HepG2 (cell line): ENCODE data around the gene PPP1R27. TPM values are rescaled to one million over a fixed set of nuclear protein-coding genes. Genes with fewer than 3 reads are reported as not detected.

Source experiments
- AGO1 ChIP-seq: fragments of 200-400 bp; formaldehyde crosslinking; IDR thresholded peaks from 2 replicates; pipeline ENCODE4 v1.6.1; 2017; ENCODE audit warnings: mild to moderate bottlenecking, low read depth, low read length, moderate library complexity; ENCODE audit not compliant: poor library complexity, severe bottlenecking
- FOXM1 ChIP-seq: sonication (generic); formaldehyde crosslinking; IDR thresholded peaks from 2 replicates; pipeline ENCODE4 v1.5.0; 2020; ENCODE audit warnings: missing genetic modification reagents
- HDAC1 ChIP-seq: sonication (generic); formaldehyde crosslinking; IDR thresholded peaks from 2 replicates; pipeline ENCODE4 v1.5.1; 2020; ENCODE audit warnings: mild to moderate bottlenecking, missing genetic modification reagents
- HES4 ChIP-seq: sonication (generic); formaldehyde crosslinking; IDR thresholded peaks from 2 replicates; pipeline ENCODE4 v1.9.0; 2021; ENCODE audit warnings: mild to moderate bottlenecking, missing genetic modification reagents, borderline replicate concordance
- HNRNPL ChIP-seq: fragments of 200-400 bp; formaldehyde crosslinking; IDR thresholded peaks from 2 replicates; pipeline ENCODE4 v1.6.1; 2017; ENCODE audit warnings: mild to moderate bottlenecking, low read depth, low read length
- ISL2 ChIP-seq: sonication (generic); formaldehyde crosslinking; IDR thresholded peaks from 2 replicates; pipeline ENCODE4 v1.5.0; 2020; ENCODE audit warnings: missing genetic modification reagents
- MED1 ChIP-seq: sonication (generic); formaldehyde crosslinking; IDR thresholded peaks from 2 replicates; pipeline ENCODE4 v1.4.0; 2020; ENCODE audit warnings: missing genetic modification reagents
- ZNF33A ChIP-seq: sonication (generic); formaldehyde crosslinking; IDR thresholded peaks from 2 replicates; pipeline ENCODE4 v1.5.1; 2020; ENCODE audit warnings: missing genetic modification reagents, mild to moderate bottlenecking, moderate library complexity, borderline replicate concordance
- ZNF547 ChIP-seq: sonication (generic); formaldehyde crosslinking; IDR thresholded peaks from 2 replicates; pipeline ENCODE4 v1.5.1; 2020; ENCODE audit warnings: mild to moderate bottlenecking, missing genetic modification reagents
- ZNF709 ChIP-seq: sonication (generic); formaldehyde crosslinking; IDR thresholded peaks from 2 replicates; pipeline ENCODE4 v1.5.0; 2020; ENCODE audit warnings: mild to moderate bottlenecking, missing genetic modification reagents
- polyA plus RNA-seq, 8 experiments: library from polyadenylated mRNA; depleted of rRNA in 3 of 8; stranded (reverse) in 7 of 8; unstranded in 1 of 8; fragments of >200 nt; fragmentation: Illumina TruSeq in 4 of 8; extraction: Trizol in 4 of 8; gene quantifications; 2 replicates each; pipeline versions ENCODE4 v1.2.1 to v1.2.3, GENCODE V29; 2011 to 2016; ENCODE audit warnings: low read depth in 4 of 8, missing spikeins in 1 of 8, mixed read lengths in 1 of 8; ENCODE audit not compliant: insufficient read depth in 1 of 8
- total RNA-seq, 5 experiments: library from RNA; depleted of rRNA; stranded (reverse); fragments of >200 nt; fragmentation: Illumina TruSeq; extraction: Trizol; gene quantifications; 2 replicates each; pipeline ENCODE4 v1.2.3, GENCODE V29; 2016; ENCODE audit warnings: low read depth in 1 of 5
- TF ChIP-seq, protein P1 (sequence below): sonication (generic); formaldehyde crosslinking; IDR thresholded peaks from 2 replicates; pipeline ENCODE4 v1.5.1; 2020; ENCODE audit warnings: mild to moderate bottlenecking, missing genetic modification reagents, moderate library complexity
- TF ChIP-seq, protein P2 (sequence below): fragments of 450-650 bp; IDR thresholded peaks from 2 replicates; pipeline ENCODE4 v1.6.1; 2016
- TF ChIP-seq, protein P3 (sequence below): sonication (generic); formaldehyde crosslinking; conservative IDR thresholded peaks from 2 replicates; pipeline ENCODE4 v1.4.0; 2020; ENCODE audit warnings: mild to moderate bottlenecking, missing genetic modification reagents, moderate library complexity
- TF ChIP-seq, protein P4 (sequence below): sonication (generic); formaldehyde crosslinking; IDR thresholded peaks from 2 replicates; pipeline ENCODE4 v1.4.0; 2020; ENCODE audit warnings: missing genetic modification reagents

PPP1R27 gene
- total and polyA plus RNA-seq, 2 of the 13 experiments (the other 11 are each of a cell fraction or from before 2014, with no cell fraction given): 0.17 to 1.00 TPM

DNA sequence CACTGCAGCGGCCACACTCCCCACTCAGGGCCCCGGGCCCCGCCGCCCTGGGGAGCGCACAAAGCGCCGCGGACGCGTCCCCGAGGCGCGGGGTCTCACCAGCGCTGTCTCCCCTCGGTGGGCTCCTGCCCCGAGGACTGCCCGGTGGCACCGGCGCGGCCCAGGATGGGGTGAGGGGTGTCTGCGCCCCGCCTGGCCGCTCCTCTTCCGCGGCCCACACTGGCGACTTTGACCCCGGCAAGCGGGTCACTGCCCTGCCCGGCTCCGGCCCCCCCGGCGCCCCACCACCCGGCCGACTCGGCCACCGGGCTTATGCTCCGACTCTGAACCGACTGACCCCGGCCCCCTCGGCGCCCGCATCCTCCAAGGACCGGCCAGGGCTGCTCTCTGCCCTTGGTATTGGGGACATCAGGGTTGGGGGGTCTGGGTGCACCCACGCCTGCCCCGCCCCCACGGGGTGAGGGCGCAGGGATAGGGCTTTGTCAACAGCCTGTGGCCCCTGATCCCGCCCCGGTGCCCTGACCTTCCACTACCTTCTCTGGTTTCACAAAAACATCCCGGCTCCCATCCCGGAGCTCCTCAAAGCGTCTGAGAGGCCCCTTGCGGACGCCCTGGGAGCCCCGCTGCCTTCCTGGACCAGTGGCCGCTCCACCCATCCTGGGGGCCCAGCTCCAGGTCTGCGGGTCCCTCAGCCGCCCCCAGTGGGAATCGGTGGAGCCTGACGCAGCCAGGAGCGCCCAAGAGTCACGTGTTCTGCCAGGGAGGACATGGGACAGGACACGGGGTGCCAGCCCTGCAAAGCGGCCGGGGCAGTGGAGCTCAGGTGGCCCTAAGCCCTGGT, 30.1 kb downstream of the PPP1R27 start (continued):
- TF ChIP-seq, protein P1, sequence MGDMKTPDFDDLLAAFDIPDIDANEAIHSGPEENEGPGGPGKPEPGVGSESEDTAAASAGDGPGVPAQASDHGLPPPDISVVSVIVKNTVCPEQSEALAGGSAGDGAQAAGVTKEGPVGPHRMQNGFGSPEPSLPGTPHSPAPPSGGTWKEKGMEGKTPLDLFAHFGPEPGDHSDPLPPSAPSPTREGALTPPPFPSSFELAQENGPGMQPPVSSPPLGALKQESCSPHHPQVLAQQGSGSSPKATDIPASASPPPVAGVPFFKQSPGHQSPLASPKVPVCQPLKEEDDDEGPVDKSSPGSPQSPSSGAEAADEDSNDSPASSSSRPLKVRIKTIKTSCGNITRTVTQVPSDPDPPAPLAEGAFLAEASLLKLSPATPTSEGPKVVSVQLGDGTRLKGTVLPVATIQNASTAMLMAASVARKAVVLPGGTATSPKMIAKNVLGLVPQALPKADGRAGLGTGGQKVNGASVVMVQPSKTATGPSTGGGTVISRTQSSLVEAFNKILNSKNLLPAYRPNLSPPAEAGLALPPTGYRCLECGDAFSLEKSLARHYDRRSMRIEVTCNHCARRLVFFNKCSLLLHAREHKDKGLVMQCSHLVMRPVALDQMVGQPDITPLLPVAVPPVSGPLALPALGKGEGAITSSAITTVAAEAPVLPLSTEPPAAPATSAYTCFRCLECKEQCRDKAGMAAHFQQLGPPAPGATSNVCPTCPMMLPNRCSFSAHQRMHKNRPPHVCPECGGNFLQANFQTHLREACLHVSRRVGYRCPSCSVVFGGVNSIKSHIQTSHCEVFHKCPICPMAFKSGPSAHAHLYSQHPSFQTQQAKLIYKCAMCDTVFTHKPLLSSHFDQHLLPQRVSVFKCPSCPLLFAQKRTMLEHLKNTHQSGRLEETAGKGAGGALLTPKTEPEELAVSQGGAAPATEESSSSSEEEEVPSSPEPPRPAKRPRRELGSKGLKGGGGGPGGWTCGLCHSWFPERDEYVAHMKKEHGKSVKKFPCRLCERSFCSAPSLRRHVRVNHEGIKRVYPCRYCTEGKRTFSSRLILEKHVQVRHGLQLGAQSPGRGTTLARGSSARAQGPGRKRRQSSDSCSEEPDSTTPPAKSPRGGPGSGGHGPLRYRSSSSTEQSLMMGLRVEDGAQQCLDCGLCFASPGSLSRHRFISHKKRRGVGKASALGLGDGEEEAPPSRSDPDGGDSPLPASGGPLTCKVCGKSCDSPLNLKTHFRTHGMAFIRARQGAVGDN (CRISPR knock-in tag): peak; percentile 60
- 0 out of 2 replicates have a peak, but pooled peaks have one; percentile 12 for TF ChIP-seq MED1
- no peak for TF ChIP-seq HES4
- no peak for TF ChIP-seq ZNF709
- TF ChIP-seq ISL2 (CRISPR knock-in tag): 0 out of 2 replicates have a peak, but pooled peaks have one; percentile 30
- TF ChIP-seq, protein P2, sequence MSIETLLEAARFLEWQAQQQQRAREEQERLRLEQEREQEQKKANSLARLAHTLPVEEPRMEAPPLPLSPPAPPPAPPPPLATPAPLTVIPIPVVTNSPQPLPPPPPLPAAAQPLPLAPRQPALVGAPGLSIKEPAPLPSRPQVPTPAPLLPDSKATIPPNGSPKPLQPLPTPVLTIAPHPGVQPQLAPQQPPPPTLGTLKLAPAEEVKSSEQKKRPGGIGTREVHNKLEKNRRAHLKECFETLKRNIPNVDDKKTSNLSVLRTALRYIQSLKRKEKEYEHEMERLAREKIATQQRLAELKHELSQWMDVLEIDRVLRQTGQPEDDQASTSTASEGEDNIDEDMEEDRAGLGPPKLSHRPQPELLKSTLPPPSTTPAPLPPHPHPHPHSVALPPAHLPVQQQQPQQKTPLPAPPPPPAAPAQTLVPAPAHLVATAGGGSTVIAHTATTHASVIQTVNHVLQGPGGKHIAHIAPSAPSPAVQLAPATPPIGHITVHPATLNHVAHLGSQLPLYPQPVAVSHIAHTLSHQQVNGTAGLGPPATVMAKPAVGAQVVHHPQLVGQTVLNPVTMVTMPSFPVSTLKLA: peak; percentile 82
- peak; percentile 59; the same call in 1 of the 2 replicates for TF ChIP-seq HNRNPL
- TF ChIP-seq ZNF547 (CRISPR knock-in tag): peak; percentile 43; the same call in 1 of the 2 replicates
- TF ChIP-seq, protein P3, sequence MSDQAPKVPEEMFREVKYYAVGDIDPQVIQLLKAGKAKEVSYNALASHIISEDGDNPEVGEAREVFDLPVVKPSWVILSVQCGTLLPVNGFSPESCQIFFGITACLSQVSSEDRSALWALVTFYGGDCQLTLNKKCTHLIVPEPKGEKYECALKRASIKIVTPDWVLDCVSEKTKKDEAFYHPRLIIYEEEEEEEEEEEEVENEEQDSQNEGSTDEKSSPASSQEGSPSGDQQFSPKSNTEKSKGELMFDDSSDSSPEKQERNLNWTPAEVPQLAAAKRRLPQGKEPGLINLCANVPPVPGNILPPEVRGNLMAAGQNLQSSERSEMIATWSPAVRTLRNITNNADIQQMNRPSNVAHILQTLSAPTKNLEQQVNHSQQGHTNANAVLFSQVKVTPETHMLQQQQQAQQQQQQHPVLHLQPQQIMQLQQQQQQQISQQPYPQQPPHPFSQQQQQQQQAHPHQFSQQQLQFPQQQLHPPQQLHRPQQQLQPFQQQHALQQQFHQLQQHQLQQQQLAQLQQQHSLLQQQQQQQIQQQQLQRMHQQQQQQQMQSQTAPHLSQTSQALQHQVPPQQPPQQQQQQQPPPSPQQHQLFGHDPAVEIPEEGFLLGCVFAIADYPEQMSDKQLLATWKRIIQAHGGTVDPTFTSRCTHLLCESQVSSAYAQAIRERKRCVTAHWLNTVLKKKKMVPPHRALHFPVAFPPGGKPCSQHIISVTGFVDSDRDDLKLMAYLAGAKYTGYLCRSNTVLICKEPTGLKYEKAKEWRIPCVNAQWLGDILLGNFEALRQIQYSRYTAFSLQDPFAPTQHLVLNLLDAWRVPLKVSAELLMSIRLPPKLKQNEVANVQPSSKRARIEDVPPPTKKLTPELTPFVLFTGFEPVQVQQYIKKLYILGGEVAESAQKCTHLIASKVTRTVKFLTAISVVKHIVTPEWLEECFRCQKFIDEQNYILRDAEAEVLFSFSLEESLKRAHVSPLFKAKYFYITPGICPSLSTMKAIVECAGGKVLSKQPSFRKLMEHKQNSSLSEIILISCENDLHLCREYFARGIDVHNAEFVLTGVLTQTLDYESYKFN (CRISPR knock-in tag): 0 out of 2 replicates have a peak, but pooled peaks have one; percentile 39
- TF ChIP-seq AGO1: peak; percentile 49
- TF ChIP-seq ZNF33A (CRISPR knock-in tag): no peak
- TF ChIP-seq, protein P4, sequence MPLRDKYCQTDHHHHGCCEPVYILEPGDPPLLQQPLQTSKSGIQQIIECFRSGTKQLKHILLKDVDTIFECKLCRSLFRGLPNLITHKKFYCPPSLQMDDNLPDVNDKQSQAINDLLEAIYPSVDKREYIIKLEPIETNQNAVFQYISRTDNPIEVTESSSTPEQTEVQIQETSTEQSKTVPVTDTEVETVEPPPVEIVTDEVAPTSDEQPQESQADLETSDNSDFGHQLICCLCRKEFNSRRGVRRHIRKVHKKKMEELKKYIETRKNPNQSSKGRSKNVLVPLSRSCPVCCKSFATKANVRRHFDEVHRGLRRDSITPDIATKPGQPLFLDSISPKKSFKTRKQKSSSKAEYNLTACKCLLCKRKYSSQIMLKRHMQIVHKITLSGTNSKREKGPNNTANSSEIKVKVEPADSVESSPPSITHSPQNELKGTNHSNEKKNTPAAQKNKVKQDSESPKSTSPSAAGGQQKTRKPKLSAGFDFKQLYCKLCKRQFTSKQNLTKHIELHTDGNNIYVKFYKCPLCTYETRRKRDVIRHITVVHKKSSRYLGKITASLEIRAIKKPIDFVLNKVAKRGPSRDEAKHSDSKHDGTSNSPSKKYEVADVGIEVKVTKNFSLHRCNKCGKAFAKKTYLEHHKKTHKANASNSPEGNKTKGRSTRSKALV (CRISPR knock-in tag): peak; percentile 36; the same call in 1 of the 2 replicates
- TF ChIP-seq HDAC1 (CRISPR knock-in tag): peak; percentile 39
- no peak for TF ChIP-seq FOXM1 (CRISPR knock-in tag)
